Measurements from ENCODE around the gene SNHG17.
"Not testable (repeated sequence)": the region's sequence is repeated elsewhere in the genome, so short reads cannot be mapped to it uniquely, and the experiment has no call there.

SNHG17 gene

GRCh38 chr20:38418509-38419204, 16.5 kb downstream of the SNHG17 start:
- no peak for DNase-seq

- DNase-seq = no peak
Observed at GRCh38 chr20:38414769-38415450, 20.2 kb downstream of the SNHG17 start.

- no peak for DNase-seq
Observed at GRCh38 chr20:38412877-38413577, 22.1 kb downstream of the SNHG17 start.

GRCh38 chr20:38407822-38408221, 27.3 kb downstream of the SNHG17 start:
- not testable (repeated sequence) for DNase-seq

GRCh38 chr20:38407321-38407720, 27.8 kb downstream of the SNHG17 start:
- no peak for DNase-seq

GRCh38 chr20:38406476-38406875, 28.7 kb downstream of the SNHG17 start:
- DNase-seq = no peak

- no peak for DNase-seq
Observed at GRCh38 chr20:38405132-38405531, 30.0 kb downstream of the SNHG17 start.

- no peak for DNase-seq
Observed at GRCh38 chr20:38404016-38404415, 31.1 kb downstream of the SNHG17 start.

GRCh38 chr20:38402816-38403215, 32.3 kb downstream of the SNHG17 start:
- no peak for DNase-seq

GRCh38 chr20:38402089-38402488, 33.0 kb downstream of the SNHG17 start:
- no peak for DNase-seq

GRCh38 chr20:38395751-38396395, 39.3 kb downstream of the SNHG17 start:
- DNase-seq = not testable (repeated sequence)

- no peak for DNase-seq
Observed at GRCh38 chr20:38395165-38395564, 40.0 kb downstream of the SNHG17 start.

- DNase-seq = no peak
Observed at GRCh38 chr20:38393259-38393658, 41.9 kb downstream of the SNHG17 start.

GRCh38 chr20:38392356-38392755, 42.8 kb downstream of the SNHG17 start:
- DNase-seq = no peak

GRCh38 chr20:38387953-38388352, 47.2 kb downstream of the SNHG17 start:
- DNase-seq = no peak

- no peak for DNase-seq
Observed at GRCh38 chr20:38386851-38387250, 48.3 kb downstream of the SNHG17 start.

GRCh38 chr20:38386004-38386403, 49.1 kb downstream of the SNHG17 start:
- DNase-seq = no peak

- no peak for DNase-seq
Observed at GRCh38 chr20:38383147-38383546, 52.0 kb downstream of the SNHG17 start.

- DNase-seq = not testable (repeated sequence)
Observed at GRCh38 chr20:38377838-38378237, 57.3 kb downstream of the SNHG17 start.

GRCh38 chr20:38377039-38377685, 58.0 kb downstream of the SNHG17 start:
- DNase-seq = no peak

GRCh38 chr20:38373898-38374297, 61.2 kb downstream of the SNHG17 start:
- DNase-seq = no peak

- no peak for DNase-seq
Observed at GRCh38 chr20:38373231-38373867, 61.8 kb downstream of the SNHG17 start.

Data from T-helper 2 cell (primary cell).